Inferior parietal cortex (tissue), 1 donor: ENCODE measurements around the gene ADAMTS16.
A peak's percentile ranks its signal among the peaks of the same experiment; 100 is the strongest.

Experiments used
- DNase-seq: peaks from one replicate; pipeline ENCODE4 v3.0.0-alpha.2; 2016; ENCODE audit errors: extremely low spot score

The ADAMTS16 gene

DNA sequence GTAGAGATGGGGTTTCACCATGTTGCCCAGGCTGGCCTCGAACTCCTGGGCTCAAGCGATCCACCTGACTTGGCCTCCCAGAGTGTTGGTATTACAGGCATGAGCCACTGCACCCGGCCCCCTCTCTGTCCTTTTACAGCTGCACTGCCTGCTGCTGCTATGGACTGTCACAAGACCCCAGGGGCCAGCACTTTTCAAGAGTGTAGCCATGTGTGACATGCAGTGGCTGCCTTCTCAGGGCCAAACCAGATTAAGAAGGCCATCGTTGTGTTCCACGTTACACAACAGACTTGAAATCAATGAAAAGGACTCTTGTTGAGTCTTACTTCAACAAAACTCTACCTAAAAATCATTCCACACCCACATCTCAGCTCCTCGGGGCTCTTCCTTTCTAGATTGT, 203.4 kb downstream of the ADAMTS16 start:
- DNase-seq = no peak

DNA sequence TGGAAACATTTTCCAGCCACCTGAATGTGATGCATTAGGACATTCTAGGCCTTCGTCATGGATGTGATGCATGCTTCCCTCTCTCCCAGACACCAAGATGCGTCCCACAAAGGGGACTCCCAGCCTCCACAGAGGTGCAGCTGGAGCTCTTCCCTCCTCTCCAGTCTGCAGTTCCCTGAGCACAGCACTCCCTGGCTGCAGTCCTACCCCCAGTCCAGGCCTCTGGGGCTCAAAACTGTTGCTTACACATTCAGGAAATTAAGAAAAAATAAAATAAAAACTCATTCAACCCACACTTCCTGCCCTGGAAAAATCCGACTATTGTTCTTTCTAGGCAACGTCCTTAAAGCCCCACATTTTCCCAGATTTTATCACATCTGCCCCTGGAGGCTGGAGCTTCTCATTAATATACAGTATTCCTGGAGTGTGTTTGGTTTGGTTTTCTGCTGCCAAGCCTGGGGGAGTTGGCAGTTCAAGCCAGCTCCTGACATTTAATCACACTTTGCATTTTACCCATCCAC, 204.0 kb downstream of the ADAMTS16 start:
- DNase-seq = no peak

DNA sequence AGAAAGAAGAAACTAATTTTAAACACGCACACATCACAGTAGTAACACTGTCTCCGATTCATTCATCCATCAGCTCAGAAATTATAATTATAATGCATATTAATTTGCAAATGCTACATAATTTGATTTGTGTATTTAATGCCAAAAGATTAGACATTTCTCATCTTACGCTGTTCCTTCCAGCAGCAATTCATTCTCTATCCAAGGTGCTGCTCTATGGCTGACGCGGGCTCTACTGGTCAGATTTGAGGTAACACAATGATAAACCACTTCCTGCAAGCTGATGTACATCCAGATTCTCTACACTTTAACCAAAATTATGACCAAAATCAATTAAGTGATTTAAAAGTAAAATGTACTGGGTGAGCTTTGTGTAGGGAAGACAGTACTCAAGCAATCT, 204.5 kb downstream of the ADAMTS16 start:
- no peak for DNase-seq

DNA sequence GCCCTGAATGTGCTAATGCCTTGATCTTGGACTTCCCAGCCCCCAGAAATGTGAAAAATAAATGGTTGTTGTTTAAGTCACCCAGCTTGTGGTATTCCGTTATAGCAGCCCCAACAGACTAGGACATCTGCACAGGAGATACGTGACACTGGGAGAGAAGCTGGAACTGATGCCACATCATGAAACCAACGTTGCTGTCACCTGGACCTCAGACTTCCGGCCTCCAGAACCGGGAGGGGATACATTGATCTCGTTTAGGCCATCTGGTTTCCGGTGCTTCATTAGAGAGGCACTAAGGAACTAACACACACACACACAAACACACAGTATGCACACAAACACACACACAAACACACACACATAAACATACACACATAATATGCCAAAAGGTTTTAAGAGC, 207.3 kb downstream of the ADAMTS16 start:
- no peak for DNase-seq

DNA sequence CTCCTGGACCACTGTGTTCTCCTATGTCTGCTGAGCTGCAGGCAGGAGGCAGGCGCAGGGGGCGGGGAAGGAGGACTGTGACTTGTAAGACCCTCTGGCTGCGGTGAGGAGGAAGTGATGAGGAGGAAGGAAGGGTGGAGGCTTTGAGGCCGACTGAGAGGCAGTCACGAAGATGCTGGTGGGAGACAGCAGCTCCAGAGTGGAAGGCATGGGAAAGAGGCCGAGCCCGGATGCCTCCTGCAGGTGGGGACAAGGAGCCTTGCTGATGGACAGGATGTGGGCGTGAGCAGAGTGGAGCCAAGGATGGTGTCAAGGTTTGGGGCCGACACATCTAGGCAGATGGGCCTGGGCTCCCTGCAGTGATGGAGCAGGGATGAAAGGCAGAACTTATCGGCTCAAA, 208.0 kb downstream of the ADAMTS16 start:
- DNase-seq = no peak

DNA sequence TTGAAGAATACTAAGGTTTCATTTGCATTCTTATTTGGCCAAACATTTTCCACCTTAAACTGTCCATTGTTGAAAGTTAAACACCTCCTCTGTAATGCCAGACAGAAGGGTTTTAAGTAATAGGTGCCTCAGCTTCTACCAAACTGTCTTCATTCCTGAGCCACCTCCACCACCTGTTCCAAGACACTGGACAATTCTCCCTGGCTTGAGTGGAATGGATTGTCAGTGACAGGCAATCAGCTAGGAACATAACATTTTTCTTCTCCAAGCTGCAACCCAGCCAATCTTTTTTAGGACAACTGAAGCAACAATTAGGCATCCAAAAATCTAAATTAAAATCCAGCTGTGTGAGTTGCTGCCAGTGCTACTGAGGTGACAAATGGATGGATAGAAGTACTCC, 208.4 kb downstream of the ADAMTS16 start:
- DNase-seq = no peak

DNA sequence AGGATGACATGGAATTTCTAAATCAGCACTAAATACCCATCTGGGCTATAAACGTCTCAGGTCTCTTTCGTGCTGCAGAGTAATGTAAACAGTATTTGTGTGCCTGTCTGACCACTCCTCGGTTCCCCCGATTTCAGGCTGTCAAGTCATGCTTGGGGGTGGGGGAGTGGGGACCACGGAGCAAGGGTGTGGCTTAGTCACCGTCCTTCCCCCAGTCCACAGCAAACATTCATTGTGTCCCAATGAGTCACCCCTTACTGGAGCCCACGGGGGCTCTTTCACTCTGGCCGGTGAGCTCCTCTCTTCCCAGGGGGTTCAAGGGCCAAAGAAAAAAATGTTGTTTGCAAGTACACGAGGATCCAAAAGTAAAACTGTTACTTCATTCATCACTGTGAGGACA, 210.0 kb downstream of the ADAMTS16 start:
- DNase-seq = no peak

DNA sequence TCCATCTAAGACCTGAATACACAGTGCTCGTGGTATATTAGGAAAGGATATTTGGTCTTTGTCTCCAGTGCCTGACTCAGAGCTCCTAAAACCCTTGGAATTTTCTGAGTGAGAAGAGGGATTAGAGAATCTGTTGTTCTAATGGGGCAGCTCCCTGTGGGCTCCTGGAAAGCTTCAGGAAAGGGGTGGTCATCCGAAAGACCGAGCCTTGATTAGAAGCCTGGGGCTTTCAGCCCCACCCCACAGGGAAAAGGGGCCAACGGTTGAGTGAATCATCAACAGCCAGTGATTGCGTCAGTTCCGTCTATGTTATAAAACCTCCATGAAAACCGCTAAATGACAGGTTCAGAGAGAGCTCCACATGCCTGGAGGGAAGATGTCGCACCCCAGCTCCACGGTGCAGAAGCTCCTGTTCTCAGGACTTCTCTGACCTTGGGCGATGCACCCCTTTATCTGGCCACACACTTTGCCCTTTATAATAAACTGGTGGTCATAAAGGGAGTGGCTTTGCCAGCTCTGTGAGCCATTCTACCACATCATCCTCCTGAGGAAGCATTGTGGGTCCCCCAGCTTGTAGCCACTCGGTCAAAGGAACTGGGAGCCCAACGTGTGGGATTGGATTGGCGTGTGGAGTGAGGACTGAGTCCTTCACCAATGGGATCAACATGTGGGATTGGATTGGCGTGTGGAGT, 211.3 kb downstream of the ADAMTS16 start:
- no peak for DNase-seq

DNA sequence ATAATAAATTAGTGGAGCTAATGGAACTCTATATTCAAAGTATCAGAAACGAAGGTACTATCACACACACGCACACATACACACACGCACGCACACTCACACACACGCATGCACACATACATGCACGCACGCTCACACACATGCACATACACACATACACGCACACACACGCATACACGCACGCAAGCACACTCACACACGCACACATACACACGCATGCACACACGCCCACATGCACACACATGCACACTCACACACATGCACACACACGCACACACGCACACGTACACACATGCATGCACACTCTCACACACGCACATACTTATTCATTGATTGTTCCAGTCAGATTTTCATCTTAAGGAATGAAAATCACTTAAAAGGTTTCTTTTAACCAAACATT, 212.5 kb downstream of the ADAMTS16 start:
- DNase-seq = no peak

DNA sequence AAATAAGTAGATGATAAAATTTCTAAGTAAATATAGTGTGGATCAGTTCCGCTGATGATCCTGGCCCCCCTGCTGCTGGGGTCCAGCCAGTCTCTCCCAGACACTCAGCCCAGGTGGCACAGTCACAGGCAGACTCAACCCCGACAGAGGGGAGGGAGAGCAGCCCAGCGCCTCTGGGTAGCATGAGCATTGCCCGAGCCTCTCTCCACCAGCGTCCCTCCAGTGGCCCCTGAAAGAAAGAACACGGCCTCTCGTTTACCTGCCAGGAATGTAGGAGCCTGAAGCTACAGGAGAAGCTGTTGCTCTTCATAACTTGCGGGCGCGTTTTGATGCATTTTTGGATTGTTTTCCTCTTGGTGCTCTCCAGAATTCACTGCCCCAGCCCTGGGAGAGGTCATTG, 213.6 kb downstream of the ADAMTS16 start:
- no peak for DNase-seq

DNA sequence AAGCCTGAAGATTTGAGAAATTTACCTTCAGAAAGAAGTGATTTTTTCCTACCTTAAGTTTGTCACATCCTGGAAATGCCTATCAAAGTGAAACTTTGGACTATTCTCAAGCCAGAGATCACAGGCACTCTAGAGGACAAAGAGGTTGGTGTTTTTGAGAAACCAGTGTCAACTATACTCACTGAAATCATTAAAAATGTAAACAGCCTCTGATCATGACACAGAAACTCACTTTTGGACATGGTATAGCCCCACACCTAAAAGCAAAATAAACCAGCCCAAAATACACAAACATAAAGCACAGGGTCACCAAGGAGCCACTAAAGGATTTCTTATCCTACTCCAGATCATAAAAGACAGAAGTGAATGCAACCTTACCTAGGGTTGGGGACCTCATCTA, 216.6 kb downstream of the ADAMTS16 start:
- no peak for DNase-seq

DNA sequence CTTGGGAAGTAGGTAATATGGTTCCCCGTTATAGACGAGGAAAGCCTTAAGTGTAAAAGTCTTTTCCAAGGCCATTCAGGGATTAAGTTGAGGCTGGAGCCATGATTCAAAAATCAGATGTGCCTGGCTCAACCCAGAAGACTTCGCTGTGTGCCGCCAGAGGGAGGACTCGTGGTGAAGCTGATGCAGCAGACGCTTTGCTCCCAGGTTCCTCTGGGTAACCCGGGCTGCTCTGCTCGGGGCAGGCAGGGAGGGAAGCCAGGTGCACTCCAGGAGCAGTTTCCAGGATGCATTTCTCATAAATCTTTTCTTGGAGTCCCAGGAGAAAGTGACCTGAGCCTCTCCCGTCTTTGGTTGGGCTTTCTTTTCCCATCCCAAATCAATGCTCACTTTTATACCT, 219.5 kb downstream of the ADAMTS16 start:
- no peak for DNase-seq

DNA sequence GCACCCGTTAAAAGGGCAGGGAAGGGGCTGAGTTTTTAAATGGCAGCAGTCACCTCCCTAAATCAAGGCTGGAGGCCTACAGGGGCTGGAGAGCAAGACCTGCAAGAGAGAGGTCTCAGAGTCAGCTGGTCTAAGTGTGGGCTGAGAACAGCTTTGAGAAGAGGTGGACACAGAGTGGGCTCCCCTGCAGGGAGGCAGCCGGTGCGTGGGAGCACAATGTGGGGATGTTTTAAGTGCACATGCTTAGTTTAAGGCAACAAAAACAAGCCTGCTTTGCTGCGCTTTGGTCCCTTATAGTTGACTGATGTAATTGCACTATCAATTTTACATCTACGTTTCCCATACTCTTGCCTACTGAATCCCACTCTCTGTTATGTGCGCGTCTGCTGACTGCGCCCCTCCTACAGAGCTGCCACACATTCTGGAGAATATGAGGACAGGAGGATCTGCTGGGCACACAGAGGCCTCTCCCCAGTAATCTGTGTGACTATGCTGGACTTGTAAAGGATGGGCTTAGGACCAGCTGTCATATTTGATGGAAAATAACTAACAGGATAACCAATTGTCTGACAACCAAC, 220.3 kb downstream of the ADAMTS16 start:
- no peak for DNase-seq

DNA sequence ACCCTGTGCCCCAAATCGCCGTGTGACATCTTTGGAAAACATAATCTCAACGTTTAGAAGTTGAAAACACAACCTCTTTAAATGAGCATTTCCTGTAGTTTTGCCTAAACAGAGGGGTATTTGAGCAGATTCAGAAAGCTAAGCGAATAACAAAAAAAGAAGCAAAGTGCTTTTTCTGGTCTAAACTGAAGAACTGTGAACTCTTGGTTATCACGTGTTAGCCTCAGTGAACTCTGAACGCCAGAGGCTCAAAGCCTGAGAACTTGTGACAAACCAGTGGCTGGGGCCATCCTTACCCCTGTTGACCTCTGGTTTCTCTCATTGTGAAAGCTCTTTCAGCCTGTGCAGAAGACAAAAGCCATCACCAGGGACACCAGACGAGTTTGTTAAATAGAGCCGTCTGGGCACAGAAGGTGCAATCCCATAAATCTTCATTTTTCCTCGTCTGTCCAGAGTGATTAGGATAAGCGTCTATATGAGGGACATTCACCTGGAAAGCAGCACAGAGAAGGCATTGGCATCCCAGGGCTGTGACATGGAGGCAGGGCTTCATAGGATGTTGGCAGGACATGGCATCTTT, 220.9 kb downstream of the ADAMTS16 start:
- no peak for DNase-seq

DNA sequence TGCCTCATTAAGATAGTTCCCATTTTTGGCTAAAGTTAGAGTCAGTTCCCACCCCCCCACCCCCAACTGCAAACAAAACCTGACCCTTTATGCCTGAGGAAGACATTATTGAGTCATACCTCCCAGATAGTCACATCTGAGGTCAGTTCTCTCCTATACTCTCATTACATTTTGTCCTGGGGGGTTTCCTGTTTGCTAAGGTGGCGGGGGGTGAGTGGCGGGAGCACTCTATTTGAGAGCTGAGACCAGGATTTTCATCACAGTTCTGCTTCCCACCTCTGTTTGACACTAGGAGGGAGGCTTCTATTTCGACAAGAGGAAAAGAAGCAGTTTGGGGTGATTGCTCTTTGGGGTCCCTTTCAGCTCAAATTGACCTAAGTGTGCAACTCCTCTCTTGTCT, 222.9 kb downstream of the ADAMTS16 start:
- no peak for DNase-seq

DNA sequence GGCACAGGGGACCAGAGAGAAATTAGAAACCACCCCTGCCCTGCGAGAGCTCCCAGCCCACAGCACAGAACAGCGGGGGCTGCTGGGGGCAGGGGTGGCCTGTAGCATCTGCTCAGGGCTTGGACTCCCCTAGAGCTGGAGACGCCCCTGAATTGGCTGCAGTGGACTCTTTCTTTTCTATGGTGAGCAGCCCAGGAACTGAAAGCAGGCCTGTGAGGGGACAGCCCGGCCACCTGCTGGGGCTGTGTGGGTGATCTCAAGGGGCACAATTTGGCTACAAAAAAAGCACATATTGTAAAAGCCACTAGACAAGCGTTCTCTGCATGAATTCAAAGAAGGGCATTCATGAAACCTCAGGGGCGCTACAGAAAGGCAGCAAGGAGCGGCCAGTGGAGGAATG, 224.8 kb downstream of the ADAMTS16 start:
- DNase-seq = no peak

DNA sequence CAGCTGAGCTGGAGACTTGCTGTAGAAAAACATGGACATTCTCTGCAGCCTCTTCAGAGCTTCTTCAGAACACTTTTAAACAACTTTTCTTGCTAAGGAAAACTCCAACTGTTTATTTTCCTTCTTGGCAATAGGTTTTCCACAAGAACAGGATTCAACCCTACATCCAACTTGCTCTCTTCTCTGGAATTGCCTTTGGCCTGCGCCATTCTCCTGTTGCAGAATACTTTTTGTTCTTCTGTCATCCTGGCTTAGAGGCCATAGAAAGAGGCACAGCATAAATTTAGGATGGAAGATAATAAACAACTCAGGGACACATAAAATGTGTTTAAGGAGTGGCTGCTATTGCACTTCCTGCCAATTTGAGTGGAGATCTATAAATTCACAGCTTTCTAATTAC, 227.6 kb downstream of the ADAMTS16 start:
- no peak for DNase-seq

DNA sequence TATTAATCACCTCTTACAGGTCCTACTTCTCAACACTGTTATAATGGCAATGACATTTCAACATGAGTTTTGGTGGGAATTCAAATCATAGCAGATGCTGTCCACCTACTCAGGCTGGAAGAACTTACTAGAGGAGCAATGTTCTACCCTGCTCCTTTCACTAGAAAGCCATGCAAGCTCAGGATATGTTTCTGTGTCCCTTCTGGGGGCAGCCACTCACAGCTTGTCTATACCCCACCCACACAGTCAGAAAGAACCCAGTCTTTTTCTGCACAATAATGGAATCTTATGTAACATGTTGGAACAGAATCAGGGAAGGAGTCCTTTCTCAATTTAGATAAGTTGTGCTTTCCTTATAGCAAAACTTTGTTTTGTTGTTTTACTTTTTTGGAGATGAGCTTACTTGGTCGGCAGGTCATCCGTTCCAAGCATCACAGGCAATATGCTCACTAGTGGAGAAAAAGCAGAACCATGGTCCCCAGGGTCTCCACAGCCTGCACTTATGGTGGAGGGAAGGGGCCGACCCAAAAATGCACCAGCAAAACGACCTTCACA, 229.0 kb downstream of the ADAMTS16 start:
- peak; percentile 56 for DNase-seq
